A172 (cell line): ENCODE data around the gene ERO1B. TPM values are rescaled to one million over a fixed set of nuclear protein-coding genes. Genes with fewer than 3 reads are reported as not detected.
A peak's percentile ranks its signal among the peaks of the same experiment; 100 is the strongest.
"Not testable (repeated sequence)": the region's sequence is repeated elsewhere in the genome, so short reads cannot be mapped to it uniquely, and the experiment has no call there.

Experiments used
- DNase-seq: peaks from one replicate; pipeline ENCODE4 v3.0.0-alpha.2; 2015; ENCODE audit warnings: low spot score
- total RNA-seq: library from RNA; depleted of rRNA; stranded (reverse); fragments of >200 nt; shearing (Covaris generic); gene quantifications from 2 replicates; pipeline ENCODE4 v1.2.3, GENCODE V29; 2014; rRNA removed

Gene ERO1B
- total RNA-seq = 3.8 and 7.8 TPM in 2 replicates

DNA sequence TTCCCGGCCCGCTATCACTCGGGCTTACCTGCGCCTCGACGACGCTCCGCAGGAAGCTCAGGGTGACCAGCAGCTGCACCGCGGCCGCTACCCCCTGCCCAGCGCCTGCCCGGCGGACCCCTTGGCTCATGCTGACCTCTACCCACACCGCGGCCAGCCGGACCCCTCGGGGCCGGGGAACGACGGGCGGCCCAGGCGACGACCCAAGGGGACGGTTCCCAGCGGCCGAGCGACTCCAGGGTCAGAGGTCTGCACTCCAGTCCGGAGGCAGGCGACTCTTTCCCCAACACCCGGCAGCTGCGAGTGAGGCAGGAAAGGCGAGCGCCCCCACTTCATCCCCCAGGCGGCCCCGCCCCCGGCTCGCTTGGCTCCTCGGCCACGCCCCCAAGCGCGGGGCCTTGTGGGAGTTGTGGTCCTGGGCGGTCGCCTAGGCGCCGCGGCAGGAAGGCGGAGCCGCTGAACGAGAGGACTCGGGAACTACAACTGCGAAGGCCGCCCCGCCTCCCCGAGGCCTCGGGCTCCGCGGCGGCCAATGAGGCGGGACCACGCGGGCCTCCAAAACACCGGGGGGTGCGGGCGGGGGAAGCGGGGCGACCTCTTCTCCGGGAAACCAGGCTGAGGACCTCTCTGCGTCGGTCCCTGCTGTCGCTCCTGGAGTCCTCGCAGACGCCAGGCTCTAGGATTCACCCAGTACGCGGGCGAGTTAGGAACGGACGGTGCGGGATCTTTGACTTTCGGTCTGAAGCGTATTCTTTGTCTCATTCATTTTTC, at the start of gene ERO1B:
Gene ERO1B (minus strand): TSS at position 305 of the 771 bp plus-strand sequence. CDS start 175 bp downstream, at position 130.
- peak; percentile 90 for DNase-seq

- not testable (repeated sequence) for DNase-seq
These were observed 49.7 kb upstream of the ERO1B start for GRCh38 chr1:236331412-236331811.

DNA sequence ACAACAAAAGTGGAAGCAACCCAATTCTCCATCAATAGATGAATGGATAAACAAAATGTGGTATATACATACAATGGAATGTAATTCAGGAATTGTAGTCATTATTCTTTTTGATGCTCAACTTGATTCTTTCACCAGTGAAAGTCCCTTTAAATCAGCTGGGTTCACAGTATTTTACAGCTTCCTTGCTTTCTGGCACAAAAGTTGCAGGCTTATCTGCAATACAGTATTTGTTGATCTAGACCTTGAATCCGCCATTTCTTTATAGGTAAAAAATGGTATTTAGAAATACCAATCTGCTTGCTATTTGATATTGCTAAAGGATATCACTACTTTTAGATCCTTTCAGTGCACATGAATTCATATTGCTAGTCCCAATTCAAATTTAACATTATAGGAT, 44.7 kb upstream of the ERO1B start:
- DNase-seq = no peak

DNA sequence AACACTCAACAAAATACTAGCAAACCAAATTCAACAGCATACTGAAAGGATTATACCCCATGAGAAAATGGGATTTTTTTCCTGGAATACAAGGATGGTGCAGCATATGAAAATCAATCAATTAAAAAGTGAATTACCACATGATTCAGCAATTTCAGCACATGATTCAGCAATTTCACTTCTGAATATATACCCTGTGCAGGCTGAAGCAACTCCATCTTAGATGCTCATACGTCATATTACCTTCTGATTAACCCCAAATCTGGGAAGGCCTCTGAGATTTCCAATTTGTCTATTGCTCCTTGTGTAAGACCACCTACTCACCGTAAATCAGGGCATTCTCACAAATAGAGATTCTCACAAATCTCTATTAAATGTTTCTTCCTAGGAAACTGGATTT, 43.8 kb upstream of the ERO1B start:
- no peak for DNase-seq

- DNase-seq = no peak
These were observed 42.2 kb upstream of the ERO1B start for GRCh38 chr1:236323819-236324411.

DNA sequence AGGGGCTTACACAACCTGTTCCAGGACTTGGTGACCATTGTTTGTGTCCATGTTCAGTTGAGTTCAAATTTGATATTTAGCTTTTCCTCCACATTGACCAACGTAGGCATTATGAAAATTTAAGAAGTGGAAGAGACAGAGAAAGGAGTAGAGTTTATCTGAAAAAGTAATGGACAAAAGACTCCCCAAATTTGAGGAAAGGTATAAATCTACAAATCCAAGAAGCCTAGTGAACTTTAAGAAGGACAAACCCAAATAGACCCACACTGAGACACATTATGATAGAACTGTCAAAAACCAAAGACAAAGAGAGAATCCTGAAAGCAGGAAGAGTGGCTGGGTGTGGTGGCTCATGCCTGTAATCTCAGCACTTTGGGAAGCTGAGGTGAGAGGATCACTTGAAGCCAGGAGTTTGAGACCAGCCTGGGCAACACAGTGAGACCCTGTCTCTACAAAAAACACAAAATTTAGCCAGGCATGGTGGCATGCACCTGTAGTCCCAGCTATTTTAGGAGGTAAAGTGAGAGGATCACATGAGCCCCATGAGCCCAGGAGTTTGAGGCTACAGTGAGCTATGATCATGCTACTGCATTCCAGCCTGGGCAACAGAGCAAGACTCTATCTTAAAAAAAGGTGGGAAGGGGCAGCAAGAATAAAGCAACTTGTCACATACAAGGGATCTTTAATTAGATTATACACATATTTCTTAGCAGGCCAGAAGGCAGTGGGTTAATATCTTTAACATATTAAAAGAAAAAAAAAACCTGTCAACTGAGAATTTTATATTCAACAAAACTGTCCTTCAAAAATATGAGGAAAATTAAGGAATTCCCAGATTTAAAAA, 41.0 kb upstream of the ERO1B start:
- DNase-seq = no peak

- no peak for DNase-seq
These were observed 39.3 kb upstream of the ERO1B start for GRCh38 chr1:236321101-236321500.

DNA sequence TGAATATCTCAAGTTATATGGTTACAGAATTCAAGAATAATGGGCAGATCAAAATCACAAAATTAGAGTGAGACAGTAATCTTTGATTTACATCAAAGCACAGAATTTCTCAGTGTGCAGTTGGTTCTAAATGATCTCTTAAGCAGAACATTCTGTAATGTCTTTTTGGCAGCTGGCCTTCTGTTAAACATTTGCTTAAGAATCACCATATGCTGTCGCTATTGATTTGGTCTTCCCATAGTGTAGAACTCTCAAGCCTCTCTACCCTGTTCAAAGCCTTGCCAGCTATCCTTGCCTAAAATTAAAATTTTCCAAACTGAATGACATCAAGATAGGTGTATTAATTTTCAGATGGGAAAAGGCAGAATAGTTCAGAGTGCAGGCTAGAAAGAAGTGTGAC, 38.9 kb upstream of the ERO1B start:
- DNase-seq = no peak

- no peak for DNase-seq
These were observed 38.5 kb upstream of the ERO1B start for GRCh38 chr1:236320214-236320613.

DNA sequence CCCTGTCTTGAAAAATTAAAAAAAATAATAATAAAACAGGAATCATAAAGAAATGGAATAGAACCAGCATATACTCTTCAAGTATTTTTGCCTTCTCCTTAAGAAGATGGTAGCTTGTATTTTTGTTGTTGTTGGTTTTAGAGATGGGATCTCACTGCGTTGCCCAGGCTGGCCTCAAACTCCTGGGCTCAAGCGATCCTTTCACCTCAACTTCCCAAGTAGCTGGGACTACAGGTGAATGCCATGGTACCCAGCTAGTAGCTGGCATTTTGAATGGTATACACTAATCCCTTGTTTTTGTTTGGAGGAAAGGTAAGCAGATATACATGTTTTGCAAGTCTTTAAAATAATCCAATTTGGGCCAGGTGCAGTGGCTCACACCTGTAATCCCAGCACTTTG, 34.7 kb upstream of the ERO1B start:
- DNase-seq = no peak

GRCh38 chr1:236315518-236315917, 33.8 kb upstream of the ERO1B start:
- no peak for DNase-seq

DNA sequence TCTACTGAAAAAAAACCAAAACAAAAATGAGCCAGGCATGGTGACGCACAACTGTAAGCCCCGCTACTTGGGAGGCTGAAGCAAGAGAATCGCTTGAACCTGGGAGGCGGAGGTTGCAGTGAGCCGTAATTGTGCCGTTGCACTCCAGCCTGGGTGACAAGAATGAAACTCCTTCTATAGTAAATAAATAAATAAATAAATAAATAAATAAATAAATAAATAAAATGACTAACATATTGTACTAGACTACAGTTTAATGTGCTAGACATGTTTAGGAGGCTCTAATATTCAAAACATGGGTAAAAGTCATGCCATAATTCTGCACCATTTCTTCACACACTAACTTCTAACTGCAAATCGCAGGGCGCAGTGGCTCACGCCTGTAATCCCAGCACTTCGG, 33.3 kb upstream of the ERO1B start:
- DNase-seq = no peak

DNA sequence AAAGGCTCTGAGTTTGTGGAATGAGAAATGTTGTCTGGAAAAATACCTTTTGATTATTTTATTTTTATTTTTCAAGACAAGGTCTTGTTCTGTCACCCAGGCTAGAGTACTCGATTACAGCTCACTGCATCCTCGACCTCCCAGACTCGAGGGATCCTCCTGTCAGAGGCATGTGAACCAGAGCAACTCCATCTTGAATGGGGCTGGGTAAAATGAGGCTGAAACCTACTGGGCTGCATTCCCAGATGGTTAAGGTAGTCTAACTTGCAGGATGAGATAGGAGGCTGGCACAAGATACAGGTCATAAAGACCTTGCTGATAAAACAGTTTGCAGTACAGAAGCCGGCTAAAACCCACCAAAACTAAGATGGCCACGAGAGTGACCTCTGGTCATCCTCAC, 32.3 kb upstream of the ERO1B start:
- DNase-seq = not testable (repeated sequence)

GRCh38 chr1:236313427-236313826, 31.7 kb upstream of the ERO1B start:
- no peak for DNase-seq

- DNase-seq = no peak
These were observed 29.3 kb upstream of the ERO1B start for GRCh38 chr1:236311040-236311439.

DNA sequence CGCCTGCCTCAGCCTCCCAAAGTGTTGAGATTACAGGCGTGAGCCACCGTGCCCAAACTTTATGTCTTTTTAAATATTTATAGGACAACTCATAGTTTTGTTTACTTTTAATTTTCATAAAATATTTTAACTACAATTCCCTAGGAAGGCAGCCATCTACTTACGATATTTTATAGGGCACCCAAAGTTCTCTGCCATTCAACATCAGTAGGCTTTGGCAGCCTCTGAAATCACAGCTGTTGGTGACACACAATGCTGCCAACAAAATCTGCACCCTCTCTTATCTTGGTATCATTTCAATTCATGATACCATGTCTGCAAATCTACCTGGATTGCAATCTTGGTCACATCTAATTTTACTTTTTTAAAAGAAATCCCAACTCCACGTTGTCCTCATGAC, 27.1 kb upstream of the ERO1B start:
- DNase-seq = no peak

DNA sequence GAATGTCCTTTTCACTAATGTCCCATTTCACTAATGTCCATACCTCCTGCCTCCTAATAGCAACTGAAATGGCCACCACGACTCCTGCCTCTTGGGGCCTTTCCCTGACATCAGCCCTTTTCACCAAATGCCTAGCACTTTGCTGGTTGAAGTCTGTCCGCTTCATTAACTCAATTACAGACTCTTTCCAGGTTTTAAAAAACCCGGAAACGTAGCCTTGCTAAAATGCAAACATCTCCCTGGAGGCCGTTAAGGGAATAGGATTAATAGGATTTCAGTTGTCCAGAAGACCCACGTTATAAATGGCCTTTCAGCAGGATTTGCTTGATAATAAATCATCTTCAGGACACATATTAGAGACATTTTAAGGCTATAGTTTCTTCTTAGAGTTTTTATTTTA, 25.7 kb upstream of the ERO1B start:
- DNase-seq = no peak

GRCh38 chr1:236304682-236305081, 22.9 kb upstream of the ERO1B start:
- DNase-seq = no peak

DNA sequence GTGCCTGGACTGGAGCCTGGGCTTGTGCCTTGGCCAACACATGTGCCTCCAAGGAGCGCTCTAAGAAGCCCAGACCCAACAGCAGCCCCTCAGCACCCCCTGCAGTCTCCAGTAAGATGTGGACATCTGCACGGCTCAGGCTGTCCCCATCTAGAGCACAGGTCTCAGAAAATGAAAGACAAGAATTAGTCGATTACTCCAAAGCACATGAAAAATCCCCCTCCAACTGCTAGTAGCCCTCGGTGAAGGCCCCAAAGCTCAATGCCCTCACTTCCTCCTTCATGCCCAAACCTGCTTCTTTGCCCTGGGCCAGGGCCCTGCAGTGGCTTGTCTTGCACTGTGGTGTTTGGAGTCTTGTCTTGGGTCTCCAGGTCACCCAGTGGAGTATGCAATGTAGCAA, 21.9 kb upstream of the ERO1B start:
- DNase-seq = no peak

DNA sequence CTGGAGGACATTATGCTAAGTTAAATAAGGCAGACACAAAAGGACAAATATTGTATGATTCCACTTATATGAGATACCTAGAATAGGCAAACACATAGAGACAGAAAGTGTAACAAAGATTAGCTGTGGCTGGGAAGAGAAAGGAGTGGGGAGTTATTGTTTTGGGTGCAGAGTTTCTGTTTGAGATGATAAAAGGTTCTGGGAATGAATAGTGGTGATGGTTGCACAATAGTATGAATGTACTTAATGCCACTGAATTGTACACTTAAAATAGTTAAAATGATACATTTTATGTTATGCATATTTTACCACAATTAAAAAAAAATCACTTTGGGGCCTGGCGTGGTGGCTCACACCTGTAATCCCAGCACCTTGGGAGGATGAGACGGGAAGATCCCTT, 21.2 kb upstream of the ERO1B start:
- no peak for DNase-seq

DNA sequence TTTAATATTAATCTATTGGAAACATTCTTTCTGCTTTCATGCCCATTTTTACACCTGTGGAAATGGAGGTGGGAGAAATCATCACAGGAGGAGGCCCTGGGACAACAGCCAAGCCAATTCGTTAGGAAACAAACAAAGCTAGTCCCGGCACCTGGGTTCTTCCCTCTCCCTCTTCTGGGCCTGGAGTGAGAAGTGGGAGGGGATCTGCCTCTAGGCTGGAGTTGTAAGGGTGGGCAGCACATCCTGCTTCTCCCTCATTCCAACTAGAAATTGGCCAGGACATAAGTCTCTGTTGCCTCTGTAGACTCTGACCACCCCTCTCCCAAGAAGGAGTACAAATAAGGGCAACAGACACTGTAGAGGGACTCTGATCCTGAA, 20.2 kb upstream of the ERO1B start:
- DNase-seq = no peak

DNA sequence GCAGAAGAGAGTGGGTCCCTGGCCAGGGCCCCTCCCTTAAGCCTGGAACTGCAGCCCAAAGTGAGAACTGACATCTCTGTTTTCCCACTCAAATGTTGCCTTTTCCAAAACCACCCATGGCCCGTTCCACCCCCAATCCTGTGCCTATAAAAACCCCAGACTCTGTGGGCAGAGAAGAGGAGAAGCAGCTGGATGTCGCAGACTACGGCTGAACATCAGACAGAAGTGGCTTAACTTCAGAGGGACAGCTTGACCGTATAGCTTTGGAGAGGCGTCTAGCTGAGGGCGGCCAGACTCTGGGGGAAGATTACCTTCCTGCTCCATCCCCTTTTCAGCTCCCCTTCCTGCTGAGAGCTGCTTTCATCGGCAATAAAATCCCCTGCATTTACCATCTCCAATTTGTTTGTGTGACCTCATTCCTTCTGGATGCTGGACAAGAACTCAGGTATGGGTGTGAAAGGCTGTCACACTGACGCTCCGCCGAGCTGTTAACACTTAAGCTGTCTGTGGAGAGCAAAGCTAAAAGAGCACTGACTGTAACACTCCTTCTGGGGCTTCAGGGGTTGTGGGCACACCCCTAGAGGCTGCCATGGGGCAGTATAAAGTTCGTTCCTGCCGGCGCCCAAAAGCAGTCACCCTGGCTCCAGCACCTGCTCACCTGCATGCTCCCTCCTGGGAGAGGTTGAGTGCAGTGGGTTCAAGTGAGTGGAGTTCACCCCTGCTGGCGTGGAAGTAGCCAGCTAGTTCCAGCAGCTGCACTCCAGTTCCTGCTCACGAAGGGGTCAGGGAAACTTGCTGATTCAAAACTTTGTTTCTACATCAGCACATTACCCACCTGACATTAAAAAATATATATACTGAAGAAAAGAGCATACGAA, 19.6 kb upstream of the ERO1B start:
- DNase-seq = no peak
